Cerebellar cortex (tissue), 1 donor: Measurements from ENCODE around the gene NUAK2.

Source experiments
- DNase-seq: peaks from one replicate; pipeline ENCODE4 v3.0.0-alpha.2; 2015; ENCODE audit warnings: low spot score

The NUAK2 gene

GRCh38 chr1:205346956-205347574 is 25.5 kb upstream of the NUAK2 start:
- DNase-seq: no peak

- DNase-seq: no peak
Observed at GRCh38 chr1:205345761-205346160, 24.2 kb upstream of the NUAK2 start.

- DNase-seq: peak; percentile 61
Observed at GRCh38 chr1:205344066-205344928, 22.8 kb upstream of the NUAK2 start.

- no peak for DNase-seq
Observed at GRCh38 chr1:205343431-205344065, 22.0 kb upstream of the NUAK2 start.

- no peak for DNase-seq
Observed at GRCh38 chr1:205342986-205343385, 21.4 kb upstream of the NUAK2 start.

- no peak for DNase-seq
Observed at GRCh38 chr1:205340676-205341075, 19.1 kb upstream of the NUAK2 start.

GRCh38 chr1:205339717-205340116 is 18.2 kb upstream of the NUAK2 start:
- no peak for DNase-seq

- no peak for DNase-seq
Observed at GRCh38 chr1:205339197-205339702, 17.7 kb upstream of the NUAK2 start.

GRCh38 chr1:205338011-205338410 is 16.5 kb upstream of the NUAK2 start:
- DNase-seq: no peak

- DNase-seq: no peak
Observed at GRCh38 chr1:205337481-205337880, 15.9 kb upstream of the NUAK2 start.

- peak; percentile 80 for DNase-seq
Observed at GRCh38 chr1:205335692-205336091, 14.1 kb upstream of the NUAK2 start.

- no peak for DNase-seq
Observed at GRCh38 chr1:205332015-205332791, 10.7 kb upstream of the NUAK2 start.

GRCh38 chr1:205330150-205330549 is 8.6 kb upstream of the NUAK2 start:
- no peak for DNase-seq

- peak; percentile 49 for DNase-seq
Observed at GRCh38 chr1:205329719-205330118, 8.2 kb upstream of the NUAK2 start.

- DNase-seq: no peak
Observed at GRCh38 chr1:205328476-205328875, 6.9 kb upstream of the NUAK2 start.

- no peak for DNase-seq
Observed at GRCh38 chr1:205326812-205327466, 5.4 kb upstream of the NUAK2 start.

- DNase-seq: peak; percentile 93
Observed at GRCh38 chr1:205325334-205325884, 3.9 kb upstream of the NUAK2 start.

GRCh38 chr1:205324781-205325180 is 3.2 kb upstream of the NUAK2 start:
- DNase-seq: peak; percentile 52

- no peak for DNase-seq
Observed at GRCh38 chr1:205323794-205324193, 2.2 kb upstream of the NUAK2 start.

- no peak for DNase-seq
Observed at GRCh38 chr1:205321959-205322283, 376 bp upstream of the NUAK2 start.
